K562 (cell line): ENCODE measurements around the gene RNF128.

Source experiments
- KAT2B ChIP-seq: IDR thresholded peaks from one replicate; pipeline ENCODE4 v1.6.1; 2012; ENCODE audit warnings: low read depth, mild to moderate bottlenecking, control low read depth, inconsistent platforms, low read length, moderate library complexity
- MYC ChIP-seq, 2 experiments: fragments of 250-450 bp in 1 of 2; sonication (Bioruptor Pico) in 1 of 2; IDR thresholded peaks; 2 replicates each; pipeline versions ENCODE4 v1.5.1 to v1.6.1; 2012 to 2021; ENCODE audit warnings: low read depth in 2 of 2, borderline replicate concordance in 1 of 2, improper control_type of control experiment in 1 of 2, low read length in 1 of 2, mild to moderate bottlenecking in 1 of 2, moderate library complexity in 1 of 2
- NRF1 ChIP-seq, 2 experiments: fragments of 450-650 bp; IDR thresholded peaks in 1 of 2; conservative IDR thresholded peaks in 1 of 2; 2 replicates each; pipeline ENCODE4 v1.6.1; 2014; ENCODE audit warnings: mild to moderate bottlenecking in 2 of 2
- SRF ChIP-seq, 2 experiments: fragments of 250-450, 450-650 bp in 1 of 2; sonication (Bioruptor Pico) in 1 of 2; sonication (generic) in 1 of 2; formaldehyde crosslinking; IDR thresholded peaks; 2 replicates each; pipeline versions ENCODE4 v1.5.0 to v1.5.1; 2020 to 2022; ENCODE audit warnings: mild to moderate bottlenecking in 1 of 2, missing genetic modification reagents in 1 of 2
- TARDBP ChIP-seq: fragments of 450-650 bp; IDR thresholded peaks from 2 replicates; pipeline ENCODE4 v1.6.1; 2016
- TCF3 ChIP-seq: sonication (generic); formaldehyde crosslinking; IDR thresholded peaks from 2 replicates; pipeline ENCODE4 v1.4.0; 2020; ENCODE audit warnings: mild to moderate bottlenecking, missing genetic modification reagents
- TF ChIP-seq, protein P1 (sequence below), 2 experiments: fragments of 450-650 bp in 1 of 2; sonication (generic) in 1 of 2; formaldehyde crosslinking in 1 of 2; IDR thresholded peaks; 2 replicates each; pipeline versions ENCODE4 v1.7.1 to v1.9.0; 2016 to 2022; ENCODE audit warnings: inconsistent platforms in 1 of 2, mild to moderate bottlenecking in 1 of 2, missing genetic modification reagents in 1 of 2

DNA sequence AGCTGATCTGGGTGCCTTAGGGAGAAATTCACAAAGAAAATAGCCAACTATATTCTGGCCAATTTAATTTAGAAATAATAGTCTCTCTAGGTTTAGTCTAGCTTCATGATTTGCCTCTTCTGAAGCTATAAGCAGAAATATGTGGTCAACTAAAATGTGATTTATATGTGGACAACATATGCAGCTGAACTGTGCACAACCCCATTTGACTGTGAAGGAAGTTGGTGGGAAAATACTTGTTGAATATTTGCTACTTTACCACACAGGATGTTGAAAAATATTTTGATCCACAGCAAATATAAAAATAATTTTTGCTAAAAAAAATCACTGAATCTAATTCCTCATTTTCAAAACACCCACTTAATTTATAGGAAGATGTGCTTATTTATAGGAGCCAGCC lies 15.7 kb upstream of the RNF128 start:
- TF ChIP-seq, protein P1, sequence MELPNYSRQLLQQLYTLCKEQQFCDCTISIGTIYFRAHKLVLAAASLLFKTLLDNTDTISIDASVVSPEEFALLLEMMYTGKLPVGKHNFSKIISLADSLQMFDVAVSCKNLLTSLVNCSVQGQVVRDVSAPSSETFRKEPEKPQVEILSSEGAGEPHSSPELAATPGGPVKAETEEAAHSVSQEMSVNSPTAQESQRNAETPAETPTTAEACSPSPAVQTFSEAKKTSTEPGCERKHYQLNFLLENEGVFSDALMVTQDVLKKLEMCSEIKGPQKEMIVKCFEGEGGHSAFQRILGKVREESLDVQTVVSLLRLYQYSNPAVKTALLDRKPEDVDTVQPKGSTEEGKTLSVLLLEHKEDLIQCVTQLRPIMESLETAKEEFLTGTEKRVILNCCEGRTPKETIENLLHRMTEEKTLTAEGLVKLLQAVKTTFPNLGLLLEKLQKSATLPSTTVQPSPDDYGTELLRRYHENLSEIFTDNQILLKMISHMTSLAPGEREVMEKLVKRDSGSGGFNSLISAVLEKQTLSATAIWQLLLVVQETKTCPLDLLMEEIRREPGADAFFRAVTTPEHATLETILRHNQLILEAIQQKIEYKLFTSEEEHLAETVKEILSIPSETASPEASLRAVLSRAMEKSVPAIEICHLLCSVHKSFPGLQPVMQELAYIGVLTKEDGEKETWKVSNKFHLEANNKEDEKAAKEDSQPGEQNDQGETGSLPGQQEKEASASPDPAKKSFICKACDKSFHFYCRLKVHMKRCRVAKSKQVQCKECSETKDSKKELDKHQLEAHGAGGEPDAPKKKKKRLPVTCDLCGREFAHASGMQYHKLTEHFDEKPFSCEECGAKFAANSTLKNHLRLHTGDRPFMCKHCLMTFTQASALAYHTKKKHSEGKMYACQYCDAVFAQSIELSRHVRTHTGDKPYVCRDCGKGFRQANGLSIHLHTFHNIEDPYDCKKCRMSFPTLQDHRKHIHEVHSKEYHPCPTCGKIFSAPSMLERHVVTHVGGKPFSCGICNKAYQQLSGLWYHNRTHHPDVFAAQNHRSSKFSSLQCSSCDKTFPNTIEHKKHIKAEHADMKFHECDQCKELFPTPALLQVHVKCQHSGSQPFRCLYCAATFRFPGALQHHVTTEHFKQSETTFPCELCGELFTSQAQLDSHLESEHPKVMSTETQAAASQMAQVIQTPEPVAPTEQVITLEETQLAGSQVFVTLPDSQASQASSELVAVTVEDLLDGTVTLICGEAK (IDR thresholded peaks at IDR 0.05) = no peak
- TF ChIP-seq, protein P1 (CRISPR knock-in tag; IDR thresholded peaks at IDR 0.05) = no peak
- TF ChIP-seq MYC (IDR thresholded peaks at IDR 0.05; ENCODE audit: low read depth, low read length) (no peak), MYC (CRISPR knock-in tag; IDR thresholded peaks at IDR 0.05; ENCODE audit: borderline replicate concordance, low read depth) (no peak), KAT2B (no peak), TCF3 (CRISPR knock-in tag) (no peak), SRF (CRISPR knock-in tag; IDR thresholded peaks at IDR 0.05) (no peak), TARDBP (no peak), NRF1 (conservative IDR thresholded peaks at IDR 0.05 in 1 of 2, IDR thresholded peaks at IDR 0.05 in 1 of 2) (no peak)
